Trophoblast cell (in vitro differentiated cells and primary cell): ENCODE data around the gene HES5.

Experiments used
- DNase-seq, 2 donors: peaks; one replicate each; pipeline ENCODE4 v3.0.0-alpha.2; 2016
- H2AFZ ChIP-seq: 2 replicates; pipeline ENCODE4 v1.6.1; 2013; ENCODE audit warnings: low read length, moderate library complexity, mild to moderate bottlenecking; ENCODE audit not compliant: insufficient read depth, poor library complexity
- H2AK5ac ChIP-seq: 2 replicates; pipeline ENCODE4 v1.6.1; 2013; ENCODE audit warnings: mild to moderate bottlenecking, low read length
- H2BK120ac ChIP-seq: 2 replicates; pipeline ENCODE4 v1.6.1; 2013; ENCODE audit warnings: low read length, mild to moderate bottlenecking, moderate library complexity; ENCODE audit not compliant: insufficient read depth, poor library complexity
- H2BK12ac ChIP-seq: 2 replicates; pipeline ENCODE4 v1.6.1; 2013; ENCODE audit warnings: mild to moderate bottlenecking, low read length, moderate library complexity
- H2BK5ac ChIP-seq: 2 replicates; pipeline ENCODE4 v1.6.1; 2013; ENCODE audit warnings: low read length, low read depth, moderate library complexity, mild to moderate bottlenecking; ENCODE audit not compliant: poor library complexity
- H3K14ac ChIP-seq: 2 replicates; pipeline ENCODE4 v1.6.1; 2013; ENCODE audit warnings: mild to moderate bottlenecking, low read length
- H3K18ac ChIP-seq: 2 replicates; pipeline ENCODE4 v1.6.1; 2013; ENCODE audit warnings: mild to moderate bottlenecking, low read length
- H3K23ac ChIP-seq: 2 replicates; pipeline ENCODE4 v1.6.1; 2013; ENCODE audit warnings: low read length
- H3K27ac ChIP-seq: 2 replicates; pipeline ENCODE4 v1.5.1; 2013; ENCODE audit warnings: low read depth, mild to moderate bottlenecking, inconsistent platforms, low read length, moderate library complexity
- H3K27me3 ChIP-seq: 2 replicates; pipeline ENCODE4 v1.6.1; 2013; ENCODE audit warnings: inconsistent platforms, mild to moderate bottlenecking, low read length, moderate library complexity; ENCODE audit not compliant: insufficient read depth
- H3K36me3 ChIP-seq, 2 experiments: 1 replicate in 1 of 2; 2 replicates in 1 of 2; pipeline ENCODE4 v1.6.1; 2013; ENCODE audit warnings: low read length in 2 of 2, mild to moderate bottlenecking in 2 of 2, moderate library complexity in 1 of 2; ENCODE audit not compliant: insufficient read depth in 2 of 2, control insufficient read depth in 1 of 2
- H3K4ac ChIP-seq: 2 replicates; pipeline ENCODE4 v1.6.1; 2013; ENCODE audit warnings: low read depth, mild to moderate bottlenecking, low read length, moderate library complexity
- H3K4me1 ChIP-seq, 2 experiments: 1 replicate in 1 of 2; 2 replicates in 1 of 2; pipeline ENCODE4 v1.6.1; 2013; ENCODE audit warnings: low read length in 2 of 2, mild to moderate bottlenecking in 2 of 2, moderate library complexity in 1 of 2; ENCODE audit not compliant: insufficient read depth in 2 of 2, control insufficient read depth in 1 of 2
- H3K4me2 ChIP-seq: 2 replicates; pipeline ENCODE4 v1.6.1; 2013; ENCODE audit warnings: inconsistent platforms, mild to moderate bottlenecking, low read length, moderate library complexity
- H3K4me3 ChIP-seq: 2 replicates; pipeline ENCODE4 v1.5.1; 2013; ENCODE audit warnings: mild to moderate bottlenecking, low read depth, low read length, inconsistent platforms
- H3K79me1 ChIP-seq: one replicate; pipeline ENCODE4 v1.6.1; 2013; ENCODE audit warnings: low read length
- H3K79me2 ChIP-seq: 2 replicates; pipeline ENCODE4 v1.6.1; 2013; ENCODE audit warnings: low read length, mild to moderate bottlenecking; ENCODE audit not compliant: control insufficient read depth, insufficient read depth, poor library complexity
- H3K9ac ChIP-seq: 2 replicates; pipeline ENCODE4 v1.6.1; 2013; ENCODE audit warnings: mild to moderate bottlenecking, low read length
- H3K9me3 ChIP-seq: 2 replicates; pipeline ENCODE4 v1.6.1; 2013; ENCODE audit warnings: low read depth, mild to moderate bottlenecking, control low read depth, inconsistent platforms, low read length; ENCODE audit not compliant: insufficient read depth
- H4K12ac ChIP-seq: 2 replicates; pipeline ENCODE4 v1.6.1; 2013; ENCODE audit warnings: low read depth, mild to moderate bottlenecking, low read length, moderate library complexity
- H4K8ac ChIP-seq: 2 replicates; pipeline ENCODE4 v1.6.1; 2013; ENCODE audit warnings: low read depth, mild to moderate bottlenecking, low read length, moderate library complexity
- H4K91ac ChIP-seq: one replicate; pipeline ENCODE4 v1.6.1; 2013; ENCODE audit warnings: low read depth, mild to moderate bottlenecking, low read length, moderate library complexity
- WGBS: extraction: QIAGEN DNeasy Blood & Tissue Kit; methylation state at CpG from one replicate; pipeline ENCODE4 v1.1.7; 2013; ENCODE audit warnings: missing lambda C conversion rate; ENCODE audit not compliant: insufficient read length, insufficient coverage; ENCODE audit errors: extremely low coverage; 5-methylcytosine and 5-hydroxymethylcytosine counted together

The HES5 gene

DNA sequence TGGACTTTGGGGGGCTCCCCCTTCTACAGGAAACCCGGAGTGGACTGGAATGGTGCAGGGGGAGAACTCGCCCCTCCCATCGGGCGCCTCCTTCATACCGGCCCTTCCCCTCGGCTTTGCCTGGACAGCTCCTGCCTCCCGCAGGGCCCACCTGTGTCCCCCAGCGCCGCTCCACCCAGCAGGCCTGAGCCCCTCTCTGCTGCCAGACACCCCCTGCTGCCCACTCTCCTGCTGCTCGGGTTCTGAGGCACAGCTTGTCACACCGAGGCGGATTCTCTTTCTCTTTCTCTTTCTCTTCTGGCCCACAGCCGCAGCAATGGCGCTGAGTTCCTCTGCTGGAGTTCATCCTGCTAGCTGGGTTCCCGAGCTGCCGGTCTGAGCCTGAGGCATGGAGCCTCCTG lies 26.2 kb upstream of the HES5 start, which contains the start of gene TNFRSF14:
TNFRSF14 (plus strand) TSS at position 95 of the 401 bp plus-strand sequence; CDS start at position 389, 294 bp downstream.
- no peak within 1 kb of the TSS for H3K23ac ChIP-seq
- WGBS: no CpG with 5 or more reads among the region's 16 CpGs

DNA sequence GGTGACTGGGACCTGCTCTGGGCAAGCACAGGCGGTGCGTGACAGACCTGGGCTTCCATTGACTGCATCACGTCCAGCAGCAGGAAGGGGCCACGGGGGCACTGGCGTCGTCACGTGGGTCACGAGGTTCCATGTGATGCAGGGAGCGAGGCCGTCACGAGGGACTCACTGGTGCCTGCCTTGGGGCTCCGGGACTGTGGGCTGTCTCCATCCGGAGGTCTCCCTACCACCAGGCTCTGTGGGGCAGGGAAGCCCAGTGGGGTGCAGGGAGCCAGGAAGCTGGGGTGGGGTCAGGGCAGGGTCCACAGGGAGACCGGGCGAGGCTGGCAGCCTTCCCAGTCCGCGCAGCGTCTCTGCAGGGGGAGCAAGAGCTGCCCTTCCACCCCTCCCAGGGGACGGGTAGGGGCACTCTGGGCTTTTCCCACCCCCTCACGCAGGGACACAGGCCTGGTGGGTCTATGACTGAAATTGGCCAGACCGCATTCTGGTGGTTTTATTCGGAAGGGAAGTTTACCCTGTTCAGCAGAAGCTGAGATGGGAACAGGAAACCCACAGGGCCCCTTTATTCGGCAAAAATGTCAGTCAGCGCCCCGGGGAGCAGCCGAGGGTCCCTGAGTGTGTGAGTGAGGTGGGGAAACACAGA lies 25.7 kb upstream of the HES5 start:
- H3K4me3 ChIP-seq: no peak overlapping the region
- no peaks in the 10 kb centered on the region for H3K79me1 ChIP-seq
- no peak overlapping the region for H3K23ac ChIP-seq
- H3K4me2 ChIP-seq: no peak overlapping the region
- H3K4ac ChIP-seq: no peak overlapping the region
- no peak overlapping the region for H3K18ac ChIP-seq
- H3K79me2 ChIP-seq: no peaks in the 10 kb centered on the region
- no peak overlapping the region for H2AK5ac ChIP-seq
- H3K27me3 ChIP-seq: no peaks in the 10 kb centered on the region
- H4K91ac ChIP-seq: no peak overlapping the region
- no peak overlapping the region for H2BK12ac ChIP-seq
- H3K9me3 ChIP-seq: no peaks in the 10 kb centered on the region
- H2BK120ac ChIP-seq: no peak overlapping the region
- no peaks in the 10 kb centered on the region for H3K4me1 ChIP-seq
- no peak overlapping the region for H3K14ac ChIP-seq
- no peaks in the 10 kb centered on the region for H3K36me3 ChIP-seq
- H2AFZ ChIP-seq: no peak overlapping the region
- H2BK5ac ChIP-seq: no peak overlapping the region
- DNase-seq: peak; percentile 46 to 54
- no peak overlapping the region for H4K12ac ChIP-seq
- H3K27ac ChIP-seq: no peak overlapping the region
- no CpG with 5 or more reads among the region's 26 CpGs for WGBS
- no peak overlapping the region for H3K9ac ChIP-seq
- H4K8ac ChIP-seq: no peak overlapping the region

More for the DNA sequence above, 26.2 kb upstream of the HES5 start, which contains the start of gene TNFRSF14:
- Histone ChIP-seq H3K36me3 (no peaks in the 10 kb centered on the region), H3K9ac (no peak within 1 kb of the TSS), H3K4me1 (no peaks in the 10 kb centered on the region), H4K12ac (no peak within 1 kb of the TSS), H2AFZ (no peak within 1 kb of the TSS), H3K18ac (no peak within 1 kb of the TSS), H4K8ac (no peak within 1 kb of the TSS), H2BK5ac (no peak within 1 kb of the TSS), H2BK12ac (no peak within 1 kb of the TSS), H3K9me3 (no peaks in the 10 kb centered on the region), H4K91ac (no peak within 1 kb of the TSS), H3K27me3 (no peaks in the 10 kb centered on the region), H3K27ac (no peak within 1 kb of the TSS), H3K14ac (no peak within 1 kb of the TSS), H3K4ac (no peak within 1 kb of the TSS), H3K79me2 (no peaks in the 10 kb centered on the region), H2BK120ac (no peak within 1 kb of the TSS), H3K4me2 (no peak within 1 kb of the TSS), H2AK5ac (no peak within 1 kb of the TSS), H3K4me3 (no peak within 1 kb of the TSS), H3K79me1 (no peaks in the 10 kb centered on the region)
- peak in 1 of 2 donors; percentile 33 for DNase-seq

DNA sequence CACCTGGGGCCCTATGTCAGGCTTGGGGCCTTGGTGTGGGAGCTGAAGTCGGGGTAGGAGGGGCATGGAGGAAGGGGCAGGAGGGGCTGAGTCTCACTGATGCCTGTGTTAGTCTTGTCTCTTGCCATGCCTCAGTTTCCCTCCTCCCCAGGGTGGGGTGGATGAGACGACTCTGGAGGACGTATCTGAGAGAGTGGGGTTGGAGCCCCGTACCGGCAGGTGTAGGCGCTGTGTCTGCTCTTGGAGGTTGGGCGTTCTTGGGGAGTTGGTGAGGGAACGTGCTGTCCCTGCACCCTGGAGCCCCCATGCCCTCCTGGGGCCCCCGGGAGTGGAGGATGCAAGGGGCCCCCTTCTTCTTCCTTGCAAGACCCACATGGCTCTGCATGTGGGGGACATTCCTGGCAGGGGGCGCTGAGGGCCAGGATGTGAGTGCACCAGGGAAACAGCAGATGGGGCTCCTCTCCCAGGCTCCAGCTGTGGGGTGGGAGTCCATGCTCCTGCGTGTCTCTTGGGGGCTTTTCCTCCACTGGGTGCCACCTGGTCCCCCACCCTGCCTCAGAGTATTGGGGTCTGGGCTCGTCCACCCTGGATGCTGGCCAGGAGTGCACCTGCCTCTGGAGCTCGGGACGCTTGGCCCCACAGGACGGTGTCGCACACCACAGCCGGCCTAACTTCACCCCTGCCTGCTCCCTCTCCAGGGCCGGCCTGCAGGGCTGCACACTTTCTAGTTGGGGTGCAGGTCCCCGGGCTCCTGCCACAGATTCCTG lies 24.7 kb upstream of the HES5 start:
- Histone ChIP-seq H3K4me1 (no peaks in the 10 kb centered on the region), H2BK12ac (no peak overlapping the region), H3K18ac (no peak overlapping the region), H3K4me3 (no peak overlapping the region), H2AK5ac (no peak overlapping the region), H3K9me3 (no peaks in the 10 kb centered on the region), H4K91ac (no peak overlapping the region), H3K79me2 (no peaks in the 10 kb centered on the region), H3K36me3 (no peaks in the 10 kb centered on the region), H3K23ac (no peak overlapping the region), H3K27me3 (no peaks in the 10 kb centered on the region), H3K4me2 (no peak overlapping the region), H3K27ac (no peak overlapping the region), H3K14ac (no peak overlapping the region), H4K8ac (no peak overlapping the region), H3K79me1 (no peaks in the 10 kb centered on the region), H3K4ac (no peak overlapping the region), H4K12ac (no peak overlapping the region), H2BK120ac (no peak overlapping the region), H2AFZ (no peak overlapping the region), H3K9ac (no peak overlapping the region), H2BK5ac (no peak overlapping the region)
- no peak for DNase-seq
- WGBS: no CpG with 5 or more reads among the region's 19 CpGs

DNA sequence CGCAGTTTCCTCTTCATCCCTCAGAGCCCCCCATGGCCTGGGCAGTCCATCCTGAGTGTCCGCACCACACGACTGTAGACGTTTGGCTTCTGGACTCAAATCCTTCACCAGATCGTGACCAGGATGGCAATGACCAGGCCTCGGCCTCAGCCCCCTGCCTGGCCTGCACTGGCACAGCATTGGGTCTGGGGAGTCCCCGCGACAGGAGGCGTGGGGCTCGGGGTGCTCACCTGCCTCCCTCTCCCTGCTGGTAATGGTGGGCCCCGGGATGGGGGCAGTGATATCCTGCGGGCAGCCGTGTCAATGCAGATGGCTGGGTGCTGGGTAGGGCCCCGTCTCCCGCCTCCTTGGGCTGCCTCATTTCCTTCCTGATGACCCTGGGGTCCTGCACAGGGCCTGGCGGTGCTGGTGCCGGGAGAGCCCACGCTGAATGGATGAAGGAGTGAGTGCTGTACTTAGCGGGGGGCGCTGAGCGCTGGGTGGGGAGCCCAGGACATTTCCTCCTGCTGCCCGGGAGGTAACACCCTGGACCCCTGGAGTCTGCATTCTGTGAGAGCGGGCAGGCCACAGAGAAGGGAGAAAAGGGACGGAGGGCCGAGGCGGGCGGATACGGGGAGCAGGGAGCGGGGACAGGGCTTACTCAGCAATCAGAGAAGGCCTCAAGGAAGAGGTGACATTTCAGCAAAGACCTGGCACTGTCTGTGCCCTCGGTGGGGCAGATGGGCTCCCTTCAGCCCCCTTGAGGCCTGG lies 24.0 kb upstream of the HES5 start:
- Histone ChIP-seq H2BK120ac (no peak overlapping the region), H3K9me3 (no peaks in the 10 kb centered on the region), H3K14ac (no peak overlapping the region), H3K4me1 (no peaks in the 10 kb centered on the region), H3K9ac (no peak overlapping the region), H4K91ac (no peak overlapping the region), H2AFZ (no peak overlapping the region), H3K23ac (no peak overlapping the region), H4K8ac (no peak overlapping the region), H3K79me2 (no peaks in the 10 kb centered on the region), H3K4ac (no peak overlapping the region), H4K12ac (no peak overlapping the region), H3K18ac (no peak overlapping the region), H2BK12ac (no peak overlapping the region), H3K36me3 (no peaks in the 10 kb centered on the region), H3K4me3 (no peak overlapping the region), H2BK5ac (no peak overlapping the region), H2AK5ac (no peak overlapping the region), H3K27me3 (no peaks in the 10 kb centered on the region), H3K27ac (no peak overlapping the region), H3K79me1 (no peaks in the 10 kb centered on the region), H3K4me2 (no peak overlapping the region)
- no CpG with 5 or more reads among the region's 30 CpGs for WGBS
- DNase-seq: no peak
